ENCODE results near the gene RNF125. TPM values are rescaled to one million over a fixed set of nuclear protein-coding genes. Genes with fewer than 3 reads are reported as not detected.

RNF125 gene
- 8.8 and 11.3 TPM in 2 replicates for total RNA-seq (2014; rRNA removed; shearing (Covaris generic))

GRCh38 chr18:32018331-32019250, at the start of gene RNF125:
RNF125 (plus strand) TSS chr18:32018825; CDS start chr18:32018864, 39 bp downstream.

GRCh38 chr18:32091724-32092421, 73.2 kb downstream of the RNF125 start, which contains the start of gene RNF138:
RNF138 (plus strand) TSS chr18:32091874; CDS start chr18:32092777, 903 bp downstream.

Other genes starting within 250 kb of the RNF125 start
- gene TRAPPC8, start 75.7 kb upstream of the RNF125 start, total RNA-seq (2014; rRNA removed; shearing (Covaris generic)), result 9.5 and 14.9 TPM in 2 replicates
- 23.4 and 30.7 TPM in 2 replicates for gene RNF138, start 73.0 kb downstream of the RNF125 start, total RNA-seq (2014; rRNA removed; shearing (Covaris generic))
- not detected in 2 replicates for gene MEP1B, start 171.2 kb downstream of the RNF125 start, total RNA-seq (2014; rRNA removed; shearing (Covaris generic))

Data from A375 (cell line).